Tibial nerve (tissue), 4 donors: ENCODE data around the gene AARSD1. TPM values are rescaled to one million over a fixed set of nuclear protein-coding genes. Genes with fewer than 3 reads are reported as not detected.

Source experiments
- DNase-seq, 2 donors: peaks; one replicate each; pipeline ENCODE4 v3.0.0-alpha.2; 2019; ENCODE audit warnings: low spot score in 2 of 2
- H3K27ac ChIP-seq, 4 donors: fragments of 200-600 bp; sonication (generic) in 3 of 4; one replicate each; pipeline ENCODE4 v1.5.1; 2017 to 2019; ENCODE audit warnings: mild to moderate bottlenecking in 1 of 4
- H3K27me3 ChIP-seq, 2 donors: fragments of 200-600 bp; sonication (generic) in 1 of 2; one replicate each; pipeline versions ENCODE4 v1.5.1 to v1.6.0; 2017 to 2019
- H3K36me3 ChIP-seq, 3 donors: fragments of 200-600 bp; sonication (generic); one replicate each; pipeline ENCODE4 v1.5.1; 2018 to 2019
- H3K4me1 ChIP-seq, 4 donors: fragments of 200-600 bp; sonication (generic) in 3 of 4; one replicate each; pipeline ENCODE4 v1.5.1; 2017 to 2019
- H3K4me3 ChIP-seq, 4 donors: fragments of 200-600 bp; sonication (generic) in 3 of 4; one replicate each; pipeline ENCODE4 v1.5.1; 2017 to 2019; ENCODE audit warnings: mild to moderate bottlenecking in 1 of 4, moderate library complexity in 1 of 4
- H3K9me3 ChIP-seq, 4 donors: fragments of 200-600 bp; sonication (generic) in 3 of 4; one replicate each; pipeline ENCODE4 v1.5.1; 2017 to 2019
- EP300 ChIP-seq, 2 donors: sonication (generic); formaldehyde crosslinking; IDR thresholded peaks; one replicate each; pipeline ENCODE4 v1.6.1; 2017; ENCODE audit warnings: antibody characterized with exemption in 2 of 2, mild to moderate bottlenecking in 1 of 2
- POLR2A ChIP-seq, 2 donors: fragments of 450-650 bp; IDR thresholded peaks; one replicate each; pipeline ENCODE4 v1.6.1; 2017; ENCODE audit warnings: antibody characterized with exemption in 2 of 2, mild to moderate bottlenecking in 2 of 2, moderate library complexity in 2 of 2
- WGBS, 2 donors: methylation state at CpG; one replicate each; pipeline ENCODE4 v1.1.5; 2018; 5-methylcytosine and 5-hydroxymethylcytosine counted together
- total RNA-seq, 4 donors: library from RNA; depleted of rRNA; stranded (reverse); fragments of >200 nt; gene quantifications; one replicate each; pipeline ENCODE4 v1.1.0, GENCODE V29; 2016
- TF ChIP-seq, protein P1 (sequence below), 5 experiments: fragments of 200-600 bp in 3 of 5; fragments of 450-650 bp in 2 of 5; sonication (generic) in 3 of 5; IDR thresholded peaks; one replicate each; pipeline ENCODE4 v1.5.1; 2016 to 2019; ENCODE audit warnings: antibody characterized with exemption in 5 of 5, mild to moderate bottlenecking in 3 of 5, moderate library complexity in 2 of 5

Gene AARSD1, protein sequence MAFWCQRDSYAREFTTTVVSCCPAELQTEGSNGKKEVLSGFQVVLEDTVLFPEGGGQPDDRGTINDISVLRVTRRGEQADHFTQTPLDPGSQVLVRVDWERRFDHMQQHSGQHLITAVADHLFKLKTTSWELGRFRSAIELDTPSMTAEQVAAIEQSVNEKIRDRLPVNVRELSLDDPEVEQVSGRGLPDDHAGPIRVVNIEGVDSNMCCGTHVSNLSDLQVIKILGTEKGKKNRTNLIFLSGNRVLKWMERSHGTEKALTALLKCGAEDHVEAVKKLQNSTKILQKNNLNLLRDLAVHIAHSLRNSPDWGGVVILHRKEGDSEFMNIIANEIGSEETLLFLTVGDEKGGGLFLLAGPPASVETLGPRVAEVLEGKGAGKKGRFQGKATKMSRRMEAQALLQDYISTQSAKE
- 10 to 100 TPM; 26.0 to 42.0 (median 31.3) TPM for total RNA-seq

- no peaks in the 10 kb centered on the region for H3K27me3 ChIP-seq
- H3K4me1 ChIP-seq, result peaks cover 0 to 14% (median 3%) of the 10 kb centered on the region in 4 donors
- TF ChIP-seq EP300 (IDR thresholded peaks at IDR 0.05), result peak; percentile 90 to 98
- peak in 1 of 2 donors; percentile 66 for TF ChIP-seq POLR2A (IDR thresholded peaks at IDR 0.05)
- TF ChIP-seq, protein P1, sequence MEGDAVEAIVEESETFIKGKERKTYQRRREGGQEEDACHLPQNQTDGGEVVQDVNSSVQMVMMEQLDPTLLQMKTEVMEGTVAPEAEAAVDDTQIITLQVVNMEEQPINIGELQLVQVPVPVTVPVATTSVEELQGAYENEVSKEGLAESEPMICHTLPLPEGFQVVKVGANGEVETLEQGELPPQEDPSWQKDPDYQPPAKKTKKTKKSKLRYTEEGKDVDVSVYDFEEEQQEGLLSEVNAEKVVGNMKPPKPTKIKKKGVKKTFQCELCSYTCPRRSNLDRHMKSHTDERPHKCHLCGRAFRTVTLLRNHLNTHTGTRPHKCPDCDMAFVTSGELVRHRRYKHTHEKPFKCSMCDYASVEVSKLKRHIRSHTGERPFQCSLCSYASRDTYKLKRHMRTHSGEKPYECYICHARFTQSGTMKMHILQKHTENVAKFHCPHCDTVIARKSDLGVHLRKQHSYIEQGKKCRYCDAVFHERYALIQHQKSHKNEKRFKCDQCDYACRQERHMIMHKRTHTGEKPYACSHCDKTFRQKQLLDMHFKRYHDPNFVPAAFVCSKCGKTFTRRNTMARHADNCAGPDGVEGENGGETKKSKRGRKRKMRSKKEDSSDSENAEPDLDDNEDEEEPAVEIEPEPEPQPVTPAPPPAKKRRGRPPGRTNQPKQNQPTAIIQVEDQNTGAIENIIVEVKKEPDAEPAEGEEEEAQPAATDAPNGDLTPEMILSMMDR (IDR thresholded peaks at IDR 0.05), result peak in 1 of 5 experiments; percentile 49
- no peaks in the 10 kb centered on the region for H3K9me3 ChIP-seq
- WGBS, 2 donors, result 3 to 4% methylated on average over 43 of the region's 43 CpGs
- H3K4me3 ChIP-seq, result peak within 1 kb of the TSS; percentile 50 to 83 (median 76)
- H3K27ac ChIP-seq, result peak within 1 kb of the TSS; percentile 74 to 89 (median 83)
- peak; percentile 79 to 84 for DNase-seq
- H3K36me3 ChIP-seq, result peaks cover 0 to 34% (median 13%) of the 10 kb centered on the region in 3 donors
Observed at GRCh38 chr17:42964161-42964932, at the start of gene AARSD1. Gene AARSD1 (minus strand): TSS chr17:42964454. CDS start chr17:42964440, 14 bp downstream.

- Histone ChIP-seq H3K27ac (peak overlapping the region in 3 of 4 donors; percentile 70 to 88 (median 76)), H3K27me3 (no peaks in the 10 kb centered on the region), H3K4me3 (no peak overlapping the region), H3K4me1 (peaks cover 0 to 91% (median 44%) of the 10 kb centered on the region in 4 donors), H3K36me3 (peaks cover 0 to 55% (median 0%) of the 10 kb centered on the region in 3 donors), H3K9me3 (no peaks in the 10 kb centered on the region)
- no peak for DNase-seq
- 74 to 89% methylated on average over 7 to 8 of the region's 8 CpGs for WGBS, 2 donors
- TF ChIP-seq EP300 (IDR thresholded peaks at IDR 0.05) (no peak), POLR2A (IDR thresholded peaks at IDR 0.05) (no peak)
- TF ChIP-seq, protein P1 (IDR thresholded peaks at IDR 0.05), result no peak
Observed at GRCh38 chr17:43013296-43013695, 49.0 kb upstream of the AARSD1 start.

- Histone ChIP-seq H3K27ac (peak overlapping the region; percentile 48 to 88 (median 68)), H3K4me3 (no peak overlapping the region), H3K36me3 (peaks cover 0 to 43% (median 0%) of the 10 kb centered on the region in 3 donors), H3K9me3 (no peaks in the 10 kb centered on the region), H3K4me1 (peaks cover 0 to 94% (median 48%) of the 10 kb centered on the region in 4 donors), H3K27me3 (no peaks in the 10 kb centered on the region)
- 51 to 56% methylated on average over 15 of the region's 15 CpGs for WGBS, 2 donors
- TF ChIP-seq EP300 (IDR thresholded peaks at IDR 0.05), result peak in 1 of 2 donors; percentile 8
- no peak for TF ChIP-seq POLR2A (IDR thresholded peaks at IDR 0.05)
- TF ChIP-seq, protein P1 (IDR thresholded peaks at IDR 0.05), result no peak
- no peak for DNase-seq
Observed at GRCh38 chr17:43011728-43012472, 47.6 kb upstream of the AARSD1 start.

- no peak for DNase-seq
- TF ChIP-seq EP300 (IDR thresholded peaks at IDR 0.05) (no peak), POLR2A (IDR thresholded peaks at IDR 0.05) (no peak)
- TF ChIP-seq, protein P1 (IDR thresholded peaks at IDR 0.05), result no peak
- H3K27ac ChIP-seq, result peak overlapping the region; percentile 14 to 88 (median 62)
- no peaks in the 10 kb centered on the region for H3K27me3 ChIP-seq
- H3K36me3 ChIP-seq, result peaks cover 0 to 32% (median 0%) of the 10 kb centered on the region in 3 donors
- 70 to 75% methylated on average over 5 of the region's 5 CpGs for WGBS, 2 donors
- peaks cover 0 to 87% (median 41%) of the 10 kb centered on the region in 4 donors for H3K4me1 ChIP-seq
- H3K9me3 ChIP-seq, result no peaks in the 10 kb centered on the region
- H3K4me3 ChIP-seq, result no peak overlapping the region
Observed at GRCh38 chr17:43010667-43011308, 46.5 kb upstream of the AARSD1 start.
